ENCODE data around the gene ARID5B. TPM values are rescaled to one million over a fixed set of nuclear protein-coding genes. Genes with fewer than 3 reads are reported as not detected.

ARID5B gene
- total RNA-seq, 1 experiment from 2014 or later: 0.04 TPM

DNA sequence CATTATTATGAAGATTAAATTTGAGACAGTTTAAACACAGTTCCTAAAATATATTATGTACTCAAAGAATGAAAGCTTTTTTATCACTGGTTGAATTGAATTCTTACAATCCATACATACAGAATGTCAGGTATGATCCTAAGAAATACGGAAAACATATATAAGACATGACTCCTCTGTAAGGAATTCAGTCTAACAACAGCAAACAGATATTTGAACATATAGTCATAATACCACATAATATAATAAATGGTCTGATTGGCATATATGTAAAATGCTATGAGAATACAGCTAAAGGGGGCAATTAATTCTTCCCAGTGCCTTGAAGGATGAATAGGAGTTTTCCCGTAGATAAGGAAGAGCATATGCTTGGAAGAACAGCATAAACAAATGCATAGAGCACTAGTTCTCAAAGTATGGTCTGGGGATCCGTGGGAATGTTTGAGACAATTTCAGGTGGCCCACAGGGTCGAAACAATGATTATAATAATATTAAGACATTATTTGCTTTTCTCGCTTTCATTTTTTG lies 10.6 kb upstream of the ARID5B start:
- Histone ChIP-seq H3K4me1 (ENCODE audit: insufficient read depth, low read length) (no peaks in the 10 kb centered on the region), H3K9ac (ENCODE audit: extremely low read depth, insufficient read length, low read length) (no peak overlapping the region), H2AFZ (ENCODE audit: low read length) (no peak overlapping the region), H3K23ac (ENCODE audit: insufficient read length, low read depth, low read length) (no peak overlapping the region), H3K79me1 (ENCODE audit: insufficient read depth, low read depth, low read length, poor library complexity, severe bottlenecking) (no peaks in the 10 kb centered on the region), H3K4me2 (ENCODE audit: insufficient read depth, insufficient read length, low read length) (no peak overlapping the region), H2AK5ac (ENCODE audit: insufficient read length, low read length) (no peak overlapping the region), H2BK15ac (ENCODE audit: low read depth, low read length) (no peak overlapping the region), H2BK5ac (ENCODE audit: insufficient read length, low read length) (no peak overlapping the region), H2BK12ac (ENCODE audit: insufficient read length, low read depth, low read length) (no peak overlapping the region), H2BK120ac (ENCODE audit: low read depth, low read length, poor library complexity, severe bottlenecking) (no peak overlapping the region), H3K4ac (ENCODE audit: low read depth, low read length) (no peak overlapping the region), H3K27ac (ENCODE audit: insufficient read length, low read depth, low read length) (no peak overlapping the region), H4K20me1 (ENCODE audit: control insufficient read depth, insufficient read depth, insufficient read length) (no peaks in the 10 kb centered on the region), H4K8ac (replicated peaks; ENCODE audit: insufficient read length, low read depth, low read length) (no peak overlapping the region), H3K14ac (ENCODE audit: insufficient read depth, low read length) (no peak overlapping the region), H4K5ac (ENCODE audit: insufficient read length, low read depth, low read length) (no peak overlapping the region), H3K56ac (ENCODE audit: insufficient read length, low read depth, low read length) (no peak overlapping the region), H3K79me2 (ENCODE audit: insufficient read depth, low read length) (no peaks in the 10 kb centered on the region), H3K27me3 (ENCODE audit: insufficient read depth, low read length) (no peaks in the 10 kb centered on the region), H3K23me2 (ENCODE audit: insufficient read length, low read depth, low read length, poor library complexity, severe bottlenecking) (no peaks in the 10 kb centered on the region), H3T11ph (ENCODE audit: low read length) (no peak overlapping the region), H2BK20ac (ENCODE audit: low read depth, low read length, poor library complexity, severe bottlenecking) (no peak overlapping the region), H3K18ac (ENCODE audit: insufficient read length, low read depth, low read length) (no peak overlapping the region), H4K91ac (ENCODE audit: insufficient read length, low read depth, low read length) (no peak overlapping the region), H3K9me3 (ENCODE audit: control insufficient read depth, low read depth, low read length) (no peaks in the 10 kb centered on the region)
- no CpG with 5 or more reads among the region's 5 CpGs for WGBS (ENCODE audit: extremely low coverage, insufficient read length, low lambda C conversion rate)
- H3K27ac Mint-ChIP-seq: no peak overlapping the region
- no peaks in the 10 kb centered on the region for H3K4me1 Mint-ChIP-seq
- no peak overlapping the region for H3K4me3 Mint-ChIP-seq
- TF ChIP-seq, protein P1, sequence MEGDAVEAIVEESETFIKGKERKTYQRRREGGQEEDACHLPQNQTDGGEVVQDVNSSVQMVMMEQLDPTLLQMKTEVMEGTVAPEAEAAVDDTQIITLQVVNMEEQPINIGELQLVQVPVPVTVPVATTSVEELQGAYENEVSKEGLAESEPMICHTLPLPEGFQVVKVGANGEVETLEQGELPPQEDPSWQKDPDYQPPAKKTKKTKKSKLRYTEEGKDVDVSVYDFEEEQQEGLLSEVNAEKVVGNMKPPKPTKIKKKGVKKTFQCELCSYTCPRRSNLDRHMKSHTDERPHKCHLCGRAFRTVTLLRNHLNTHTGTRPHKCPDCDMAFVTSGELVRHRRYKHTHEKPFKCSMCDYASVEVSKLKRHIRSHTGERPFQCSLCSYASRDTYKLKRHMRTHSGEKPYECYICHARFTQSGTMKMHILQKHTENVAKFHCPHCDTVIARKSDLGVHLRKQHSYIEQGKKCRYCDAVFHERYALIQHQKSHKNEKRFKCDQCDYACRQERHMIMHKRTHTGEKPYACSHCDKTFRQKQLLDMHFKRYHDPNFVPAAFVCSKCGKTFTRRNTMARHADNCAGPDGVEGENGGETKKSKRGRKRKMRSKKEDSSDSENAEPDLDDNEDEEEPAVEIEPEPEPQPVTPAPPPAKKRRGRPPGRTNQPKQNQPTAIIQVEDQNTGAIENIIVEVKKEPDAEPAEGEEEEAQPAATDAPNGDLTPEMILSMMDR (conservative IDR thresholded peaks at IDR 0.05): no peak
- peaks cover 4% of the 10 kb centered on the region; the same call in 1 of the 2 replicates for H3K27me3 Mint-ChIP-seq (ENCODE audit: low read depth)
- no peaks in the 10 kb centered on the region for H3K9me3 Mint-ChIP-seq
- H3K36me3 Mint-ChIP-seq (ENCODE audit: insufficient read depth in 1 of 3, low read depth in 3 of 3): no peaks in the 10 kb centered on the region; a peak in 1 of 7 replicates
- no peak for DNase-seq
